IgD-negative memory B cell (primary cell): ENCODE results near the gene MPIG6B. TPM values are rescaled to one million over a fixed set of nuclear protein-coding genes. Genes with fewer than 3 reads are reported as not detected.
"Not testable (repeated sequence)": the region's sequence is repeated elsewhere in the genome, so short reads cannot be mapped to it uniquely, and the experiment has no call there.

Experiments
- H3K27ac Mint-ChIP-seq, 3 donors: one replicate each; pipeline ENCODE4 v1.8.0; 2020 to 2022; ENCODE audit warnings: mild to moderate bottlenecking in 3 of 3, mixed read lengths in 3 of 3, moderate library complexity in 1 of 3
- H3K27me3 Mint-ChIP-seq: one replicate; pipeline ENCODE4 v1.8.0; 2021; ENCODE audit warnings: mixed read lengths
- H3K36me3 Mint-ChIP-seq: one replicate; pipeline ENCODE4 v1.8.0; 2020; ENCODE audit warnings: mild to moderate bottlenecking, mixed read lengths
- H3K4me1 Mint-ChIP-seq, 3 donors: one replicate each; pipeline ENCODE4 v1.8.0; 2020 to 2022; ENCODE audit warnings: mixed read lengths in 3 of 3, mild to moderate bottlenecking in 1 of 3
- H3K4me3 Mint-ChIP-seq, 4 donors: one replicate each; pipeline ENCODE4 v1.8.0; 2020 to 2022; ENCODE audit warnings: mild to moderate bottlenecking in 4 of 4, mixed read lengths in 4 of 4, moderate library complexity in 3 of 4
- H3K9me3 Mint-ChIP-seq, 3 donors: one replicate each; pipeline ENCODE4 v1.8.0; 2020 to 2021; ENCODE audit warnings: mixed read lengths in 3 of 3, mild to moderate bottlenecking in 1 of 3
- polyA plus RNA-seq: library from polyadenylated mRNA; unstranded; fragments of 300-500 nt; fragmentation: Illumina TruSeq; gene quantifications from one replicate; pipeline ENCODE4 v1.2.3, GENCODE V29; 2021

The MPIG6B gene
- polyA plus RNA-seq, 1 donor from 2014 or later = 1.8 TPM

- H3K9me3 Mint-ChIP-seq, H3K4me3 Mint-ChIP-seq, H3K36me3 Mint-ChIP-seq, H3K27me3 Mint-ChIP-seq, H3K27ac Mint-ChIP-seq: not testable (repeated sequence)
- H3K4me1 Mint-ChIP-seq = peaks cover 9 to 18% (median 16%) of the 10 kb centered on the region in 3 donors
Observed at GRCh38 chr6:31709157-31709556, 14.0 kb upstream of the MPIG6B start.

GRCh38 chr6:31710523-31711219 lies 12.5 kb upstream of the MPIG6B start:
- no peaks in the 10 kb centered on the region for H3K9me3 Mint-ChIP-seq
- H3K4me3 Mint-ChIP-seq = peak overlapping the region in 1 of 4 donors; percentile 85
- peaks cover 8% of the 10 kb centered on the region for H3K27me3 Mint-ChIP-seq
- no peak overlapping the region for H3K27ac Mint-ChIP-seq
- H3K4me1 Mint-ChIP-seq = peaks cover 9 to 18% (median 16%) of the 10 kb centered on the region in 3 donors
- H3K36me3 Mint-ChIP-seq = peaks cover 3% of the 10 kb centered on the region

GRCh38 chr6:31711233-31711632 lies 11.9 kb upstream of the MPIG6B start:
- Mint-ChIP-seq H3K27me3 (peaks cover 8% of the 10 kb centered on the region), H3K27ac (no peak overlapping the region), H3K4me3 (peak overlapping the region in 3 of 4 donors; percentile 52 to 85 (median 57)), H3K9me3 (no peaks in the 10 kb centered on the region), H3K4me1 (peaks cover 9 to 18% (median 16%) of the 10 kb centered on the region in 3 donors), H3K36me3 (peaks cover 3% of the 10 kb centered on the region)

GRCh38 chr6:31712296-31712695 lies 10.9 kb upstream of the MPIG6B start:
- Mint-ChIP-seq H3K27me3 (peaks cover 8% of the 10 kb centered on the region), H3K36me3 (peaks cover 3% of the 10 kb centered on the region), H3K4me3 (no peak overlapping the region), H3K4me1 (peaks cover 9 to 18% (median 16%) of the 10 kb centered on the region in 3 donors), H3K9me3 (no peaks in the 10 kb centered on the region), H3K27ac (peak overlapping the region in 2 of 3 donors; percentile 5 to 83)

GRCh38 chr6:31713465-31713864 lies 9.7 kb upstream of the MPIG6B start:
- Mint-ChIP-seq H3K4me1 (peaks cover 9 to 18% (median 16%) of the 10 kb centered on the region in 3 donors), H3K36me3 (peaks cover 3% of the 10 kb centered on the region), H3K27ac (peak overlapping the region in 1 of 3 donors; percentile 83), H3K27me3 (peaks cover 6% of the 10 kb centered on the region), H3K4me3 (peak overlapping the region in 1 of 4 donors; percentile 57), H3K9me3 (no peaks in the 10 kb centered on the region)

GRCh38 chr6:31713991-31714684 lies 9.0 kb upstream of the MPIG6B start:
- H3K4me3 Mint-ChIP-seq = no peak overlapping the region
- H3K9me3 Mint-ChIP-seq = no peaks in the 10 kb centered on the region
- no peak overlapping the region for H3K27ac Mint-ChIP-seq
- peaks cover 6% of the 10 kb centered on the region for H3K27me3 Mint-ChIP-seq
- peaks cover 3% of the 10 kb centered on the region for H3K36me3 Mint-ChIP-seq
- H3K4me1 Mint-ChIP-seq = peaks cover 9 to 19% (median 18%) of the 10 kb centered on the region in 3 donors

GRCh38 chr6:31715022-31715958 lies 7.9 kb upstream of the MPIG6B start, which contains the start of gene LY6G6D:
Gene LY6G6D (plus strand): TSS chr6:31715348. CDS start chr6:31715356, 8 bp downstream.
- H3K4me1 Mint-ChIP-seq = peaks cover 9 to 19% (median 18%) of the 10 kb centered on the region in 3 donors
- H3K27ac Mint-ChIP-seq = no peak within 1 kb of the TSS
- peaks cover 6% of the 10 kb centered on the region for H3K27me3 Mint-ChIP-seq
- no peak within 1 kb of the TSS for H3K4me3 Mint-ChIP-seq
- H3K36me3 Mint-ChIP-seq = peaks cover 3% of the 10 kb centered on the region
- no peaks in the 10 kb centered on the region for H3K9me3 Mint-ChIP-seq

- H3K4me3 Mint-ChIP-seq = no peak overlapping the region
- no peaks in the 10 kb centered on the region for H3K27me3 Mint-ChIP-seq
- no peak overlapping the region for H3K27ac Mint-ChIP-seq
- peaks cover 0 to 7% (median under 1%) of the 10 kb centered on the region in 3 donors for H3K4me1 Mint-ChIP-seq
- no peaks in the 10 kb centered on the region for H3K9me3 Mint-ChIP-seq
- H3K36me3 Mint-ChIP-seq = no peaks in the 10 kb centered on the region
Observed at GRCh38 chr6:31717499-31718222, 5.5 kb upstream of the MPIG6B start.

GRCh38 chr6:31718265-31718664 lies 4.9 kb upstream of the MPIG6B start:
- Mint-ChIP-seq H3K9me3 (no peaks in the 10 kb centered on the region), H3K36me3 (no peaks in the 10 kb centered on the region), H3K4me3 (no peak overlapping the region), H3K27me3 (no peaks in the 10 kb centered on the region), H3K4me1 (peaks cover 0 to 8% (median under 1%) of the 10 kb centered on the region in 3 donors), H3K27ac (no peak overlapping the region)

GRCh38 chr6:31719001-31719400 lies 4.2 kb upstream of the MPIG6B start:
- H3K27ac Mint-ChIP-seq = no peak overlapping the region

GRCh38 chr6:31720196-31720770 lies 2.9 kb upstream of the MPIG6B start:
- Mint-ChIP-seq H3K9me3 (no peaks in the 10 kb centered on the region), H3K4me1 (peaks cover 0 to 10% (median 2%) of the 10 kb centered on the region in 3 donors), H3K27me3 (no peaks in the 10 kb centered on the region), H3K36me3 (peaks cover 4% of the 10 kb centered on the region), H3K27ac (peak overlapping the region in 1 of 3 donors; percentile 14), H3K4me3 (peak overlapping the region in 1 of 4 donors; percentile 68)

More at GRCh38 chr6:31719001-31719400, 4.2 kb upstream of the MPIG6B start:
- Mint-ChIP-seq H3K27me3 (no peaks in the 10 kb centered on the region), H3K4me3 (no peak overlapping the region), H3K36me3 (no peaks in the 10 kb centered on the region), H3K9me3 (no peaks in the 10 kb centered on the region), H3K4me1 (peaks cover 0 to 7% (median 2%) of the 10 kb centered on the region in 3 donors)

GRCh38 chr6:31721351-31722020 lies 1.7 kb upstream of the MPIG6B start, which contains the start of gene LY6G6C:
Gene LY6G6C (minus strand): TSS chr6:31721746. CDS start chr6:31721679, 67 bp downstream.
- no peak within 1 kb of the TSS for H3K4me3 Mint-ChIP-seq
- H3K9me3 Mint-ChIP-seq = no peaks in the 10 kb centered on the region
- peaks cover 11% of the 10 kb centered on the region for H3K36me3 Mint-ChIP-seq
- H3K4me1 Mint-ChIP-seq = peaks cover 7 to 17% (median 10%) of the 10 kb centered on the region in 3 donors
- no peaks in the 10 kb centered on the region for H3K27me3 Mint-ChIP-seq
- peak within 1 kb of the TSS in 1 of 3 donors; percentile 85 for H3K27ac Mint-ChIP-seq

- peaks cover 15% of the 10 kb centered on the region for H3K36me3 Mint-ChIP-seq
- no peak overlapping the region for H3K27ac Mint-ChIP-seq
- H3K9me3 Mint-ChIP-seq = no peaks in the 10 kb centered on the region
- H3K27me3 Mint-ChIP-seq = no peaks in the 10 kb centered on the region
- H3K4me3 Mint-ChIP-seq = no peak overlapping the region
- H3K4me1 Mint-ChIP-seq = peaks cover 12 to 24% (median 17%) of the 10 kb centered on the region in 3 donors
Observed at GRCh38 chr6:31722173-31722572, 1.0 kb upstream of the MPIG6B start.
